Liver (tissue), 9 donors: ENCODE data around the gene CCDC85A. TPM values are rescaled to one million over a fixed set of nuclear protein-coding genes. Genes with fewer than 3 reads are reported as not detected.

ENCODE experiments used
- DNase-seq: peaks from one replicate; pipeline ENCODE4 v3.0.0-alpha.2; 2017; ENCODE audit warnings: low spot score
- H3K27ac ChIP-seq, 2 donors: one replicate each; pipeline ENCODE4 v1.7.0; 2013; ENCODE audit warnings: inconsistent platforms in 2 of 2, low read length in 2 of 2, control low read depth in 1 of 2, low read depth in 1 of 2, mild to moderate bottlenecking in 1 of 2
- H3K27me3 ChIP-seq, 4 donors: one replicate each; pipeline versions ENCODE4 v1.6.1 to v1.7.0; 2013; ENCODE audit warnings: low read length in 3 of 4, inconsistent platforms in 1 of 4, mild to moderate bottlenecking in 1 of 4, moderate library complexity in 1 of 4; ENCODE audit not compliant: control insufficient read depth in 4 of 4, insufficient read depth in 4 of 4
- H3K36me3 ChIP-seq, 4 donors: one replicate each; pipeline versions ENCODE4 v1.6.1 to v1.7.0; 2013; ENCODE audit warnings: low read length in 3 of 4, mild to moderate bottlenecking in 3 of 4, low read depth in 1 of 4, moderate library complexity in 1 of 4; ENCODE audit not compliant: control insufficient read depth in 4 of 4, insufficient read depth in 3 of 4
- H3K4me1 ChIP-seq, 4 donors: one replicate each; pipeline versions ENCODE4 v1.6.1 to v1.7.0; 2013; ENCODE audit warnings: low read length in 3 of 4, mild to moderate bottlenecking in 3 of 4, moderate library complexity in 1 of 4; ENCODE audit not compliant: control insufficient read depth in 4 of 4, insufficient read depth in 4 of 4
- H3K4me3 ChIP-seq, 3 donors: one replicate each; pipeline versions ENCODE4 v1.6.1 to v1.7.0; 2013; ENCODE audit warnings: low read length in 3 of 3, control low read depth in 1 of 3, low read depth in 1 of 3, mild to moderate bottlenecking in 1 of 3
- H3K9ac ChIP-seq, 2 donors: one replicate each; pipeline ENCODE4 v1.7.0; 2013; ENCODE audit warnings: low read length in 2 of 2, mild to moderate bottlenecking in 2 of 2, moderate library complexity in 2 of 2, control low read depth in 1 of 2, low read depth in 1 of 2
- H3K9me3 ChIP-seq, 4 donors: one replicate each; pipeline versions ENCODE4 v1.6.1 to v1.7.0; 2013; ENCODE audit warnings: low read length in 3 of 4; ENCODE audit not compliant: control insufficient read depth in 4 of 4
- EGR1 ChIP-seq, 2 donors: IDR thresholded peaks; 2 replicates each; pipeline ENCODE4 v1.6.1; 2016 to 2018; ENCODE audit warnings: antibody characterized with exemption in 2 of 2, low read depth in 2 of 2
- FOXA1 ChIP-seq: IDR thresholded peaks from 2 replicates; pipeline ENCODE4 v1.6.1; 2016; ENCODE audit warnings: antibody characterized with exemption
- GABPA ChIP-seq, 2 donors: IDR thresholded peaks in 1 of 2; conservative IDR thresholded peaks in 1 of 2; 2 replicates each; pipeline ENCODE4 v1.6.1; 2016; ENCODE audit warnings: antibody characterized with exemption in 2 of 2, mild to moderate bottlenecking in 1 of 2, moderate library complexity in 1 of 2
- HNF4A ChIP-seq, 2 donors: conservative IDR thresholded peaks; 2 replicates each; pipeline ENCODE4 v1.6.1; 2016; ENCODE audit warnings: antibody characterized with exemption in 2 of 2, mild to moderate bottlenecking in 2 of 2
- JUND ChIP-seq, 2 donors: IDR thresholded peaks; 2 replicates each; pipeline ENCODE4 v1.6.1; 2016; ENCODE audit warnings: antibody characterized with exemption in 2 of 2
- RAD21 ChIP-seq, 2 donors: IDR thresholded peaks; 2 replicates each; pipeline ENCODE4 v1.6.1; 2016; ENCODE audit warnings: antibody characterized with exemption in 2 of 2, mild to moderate bottlenecking in 2 of 2
- RXRA ChIP-seq, 2 donors: IDR thresholded peaks; 2 replicates each; pipeline ENCODE4 v1.6.1; 2017 to 2018; ENCODE audit warnings: antibody characterized with exemption in 2 of 2, mild to moderate bottlenecking in 1 of 2
- SP1 ChIP-seq: IDR thresholded peaks from 2 replicates; pipeline ENCODE4 v1.6.1; 2018; ENCODE audit warnings: antibody characterized with exemption, mild to moderate bottlenecking
- TAF1 ChIP-seq: conservative IDR thresholded peaks from 2 replicates; pipeline ENCODE4 v1.6.1; 2016; ENCODE audit warnings: antibody characterized with exemption, mild to moderate bottlenecking
- YY1 ChIP-seq: IDR thresholded peaks from 2 replicates; pipeline ENCODE4 v1.6.1; 2016; ENCODE audit warnings: antibody characterized with exemption, mild to moderate bottlenecking
- WGBS: extraction: QIAGEN DNeasy Blood & Tissue Kit; methylation state at CpG from one replicate; pipeline ENCODE4 v1.1.7; 2013; 5-methylcytosine and 5-hydroxymethylcytosine counted together
- polyA plus RNA-seq, 2 donors: library from polyadenylated mRNA; stranded (reverse) in 1 of 2; unstranded in 1 of 2; fragments of 200-250 nt in 1 of 2; fragments of >200 nt in 1 of 2; fragmentation: Nextera tagmentation in 1 of 2; extraction: Ambion mirVana in 1 of 2; gene quantifications; one replicate each; pipeline versions ENCODE4 v1.2.1 to v1.2.3, GENCODE V29; 2013 to 2015
- total RNA-seq, 2 donors: library from RNA; depleted of rRNA; stranded (reverse); fragments of >200 nt; gene quantifications; one replicate each; pipeline ENCODE4 v1.2.3, GENCODE V29; 2014
- TF ChIP-seq, protein P1 (sequence below): IDR thresholded peaks from 2 replicates; pipeline ENCODE4 v1.6.1; 2016; ENCODE audit warnings: antibody characterized with exemption
- TF ChIP-seq, protein P2 (sequence below): IDR thresholded peaks from 2 replicates; pipeline ENCODE4 v1.6.1; 2016; ENCODE audit warnings: antibody characterized with exemption
- TF ChIP-seq, protein P3 (sequence below): IDR thresholded peaks from 2 replicates; pipeline ENCODE4 v1.6.1; 2016; ENCODE audit warnings: antibody characterized with exemption
- TF ChIP-seq, protein P4 (sequence below): IDR thresholded peaks from 2 replicates; pipeline ENCODE4 v1.6.1; 2016; ENCODE audit warnings: antibody characterized with exemption, mild to moderate bottlenecking
- donor health status: healthy.
- donor health status: healthy.
- donor health status: healthy.
- donor health status: healthy.
- donor health status: healthy.

The CCDC85A gene
- total and polyA plus RNA-seq, 4 donors: 0.05 to 0.17 (median 0.10) TPM

DNA sequence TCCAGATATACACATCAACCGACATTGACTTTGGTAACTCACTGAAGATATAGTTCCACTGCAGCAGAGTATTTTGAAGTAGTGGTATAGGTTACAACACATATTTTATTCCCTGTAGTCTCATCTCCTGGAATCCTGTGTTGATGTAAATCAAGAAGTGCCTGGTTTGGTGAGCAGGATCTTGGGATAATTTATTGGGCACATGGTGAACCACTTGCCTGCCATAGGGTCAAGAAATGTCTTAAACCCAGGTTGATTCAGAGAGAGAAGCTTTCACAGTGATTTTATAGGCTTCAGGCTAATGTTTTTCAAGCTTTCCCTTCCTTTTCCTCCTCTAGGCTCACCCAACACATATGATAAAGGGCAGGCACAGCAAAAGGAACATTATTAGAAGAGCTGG, 24.6 kb downstream of the CCDC85A start:
- H3K27ac ChIP-seq: no peak overlapping the region
- H3K36me3 ChIP-seq: no peaks in the 10 kb centered on the region
- no peaks in the 10 kb centered on the region for H3K9me3 ChIP-seq
- no peak for TF ChIP-seq TAF1
- TF ChIP-seq, protein P1, sequence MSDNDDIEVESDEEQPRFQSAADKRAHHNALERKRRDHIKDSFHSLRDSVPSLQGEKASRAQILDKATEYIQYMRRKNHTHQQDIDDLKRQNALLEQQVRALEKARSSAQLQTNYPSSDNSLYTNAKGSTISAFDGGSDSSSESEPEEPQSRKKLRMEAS: no peak
- no peak for TF ChIP-seq GABPA (IDR thresholded peaks at IDR 0.05 in 1 of 2, conservative IDR thresholded peaks at IDR 0.05 in 1 of 2)
- TF ChIP-seq, protein P2, sequence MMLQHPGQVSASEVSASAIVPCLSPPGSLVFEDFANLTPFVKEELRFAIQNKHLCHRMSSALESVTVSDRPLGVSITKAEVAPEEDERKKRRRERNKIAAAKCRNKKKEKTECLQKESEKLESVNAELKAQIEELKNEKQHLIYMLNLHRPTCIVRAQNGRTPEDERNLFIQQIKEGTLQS: no peak
- no peak for TF ChIP-seq SP1
- TF ChIP-seq JUND (IDR thresholded peaks at IDR 0.05): no peak
- no peak for TF ChIP-seq FOXA1
- TF ChIP-seq YY1: no peak
- TF ChIP-seq, protein P3, sequence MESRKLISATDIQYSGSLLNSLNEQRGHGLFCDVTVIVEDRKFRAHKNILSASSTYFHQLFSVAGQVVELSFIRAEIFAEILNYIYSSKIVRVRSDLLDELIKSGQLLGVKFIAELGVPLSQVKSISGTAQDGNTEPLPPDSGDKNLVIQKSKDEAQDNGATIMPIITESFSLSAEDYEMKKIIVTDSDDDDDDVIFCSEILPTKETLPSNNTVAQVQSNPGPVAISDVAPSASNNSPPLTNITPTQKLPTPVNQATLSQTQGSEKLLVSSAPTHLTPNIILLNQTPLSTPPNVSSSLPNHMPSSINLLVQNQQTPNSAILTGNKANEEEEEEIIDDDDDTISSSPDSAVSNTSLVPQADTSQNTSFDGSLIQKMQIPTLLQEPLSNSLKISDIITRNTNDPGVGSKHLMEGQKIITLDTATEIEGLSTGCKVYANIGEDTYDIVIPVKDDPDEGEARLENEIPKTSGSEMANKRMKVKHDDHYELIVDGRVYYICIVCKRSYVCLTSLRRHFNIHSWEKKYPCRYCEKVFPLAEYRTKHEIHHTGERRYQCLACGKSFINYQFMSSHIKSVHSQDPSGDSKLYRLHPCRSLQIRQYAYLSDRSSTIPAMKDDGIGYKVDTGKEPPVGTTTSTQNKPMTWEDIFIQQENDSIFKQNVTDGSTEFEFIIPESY: no peak
- no peak for TF ChIP-seq EGR1 (IDR thresholded peaks at IDR 0.05; ENCODE audit: low read depth in 2 of 2)
- TF ChIP-seq, protein P4, sequence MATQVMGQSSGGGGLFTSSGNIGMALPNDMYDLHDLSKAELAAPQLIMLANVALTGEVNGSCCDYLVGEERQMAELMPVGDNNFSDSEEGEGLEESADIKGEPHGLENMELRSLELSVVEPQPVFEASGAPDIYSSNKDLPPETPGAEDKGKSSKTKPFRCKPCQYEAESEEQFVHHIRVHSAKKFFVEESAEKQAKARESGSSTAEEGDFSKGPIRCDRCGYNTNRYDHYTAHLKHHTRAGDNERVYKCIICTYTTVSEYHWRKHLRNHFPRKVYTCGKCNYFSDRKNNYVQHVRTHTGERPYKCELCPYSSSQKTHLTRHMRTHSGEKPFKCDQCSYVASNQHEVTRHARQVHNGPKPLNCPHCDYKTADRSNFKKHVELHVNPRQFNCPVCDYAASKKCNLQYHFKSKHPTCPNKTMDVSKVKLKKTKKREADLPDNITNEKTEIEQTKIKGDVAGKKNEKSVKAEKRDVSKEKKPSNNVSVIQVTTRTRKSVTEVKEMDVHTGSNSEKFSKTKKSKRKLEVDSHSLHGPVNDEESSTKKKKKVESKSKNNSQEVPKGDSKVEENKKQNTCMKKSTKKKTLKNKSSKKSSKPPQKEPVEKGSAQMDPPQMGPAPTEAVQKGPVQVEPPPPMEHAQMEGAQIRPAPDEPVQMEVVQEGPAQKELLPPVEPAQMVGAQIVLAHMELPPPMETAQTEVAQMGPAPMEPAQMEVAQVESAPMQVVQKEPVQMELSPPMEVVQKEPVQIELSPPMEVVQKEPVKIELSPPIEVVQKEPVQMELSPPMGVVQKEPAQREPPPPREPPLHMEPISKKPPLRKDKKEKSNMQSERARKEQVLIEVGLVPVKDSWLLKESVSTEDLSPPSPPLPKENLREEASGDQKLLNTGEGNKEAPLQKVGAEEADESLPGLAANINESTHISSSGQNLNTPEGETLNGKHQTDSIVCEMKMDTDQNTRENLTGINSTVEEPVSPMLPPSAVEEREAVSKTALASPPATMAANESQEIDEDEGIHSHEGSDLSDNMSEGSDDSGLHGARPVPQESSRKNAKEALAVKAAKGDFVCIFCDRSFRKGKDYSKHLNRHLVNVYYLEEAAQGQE: no peak
- no peak for TF ChIP-seq RAD21 (IDR thresholded peaks at IDR 0.05)
- WGBS: 96% methylated on average over 1 of the region's 1 CpG
- H3K4me3 ChIP-seq: no peak overlapping the region
- no peaks in the 10 kb centered on the region for H3K4me1 ChIP-seq
- no peak for DNase-seq
- H3K9ac ChIP-seq: no peak overlapping the region
- H3K27me3 ChIP-seq: no peaks in the 10 kb centered on the region

DNA sequence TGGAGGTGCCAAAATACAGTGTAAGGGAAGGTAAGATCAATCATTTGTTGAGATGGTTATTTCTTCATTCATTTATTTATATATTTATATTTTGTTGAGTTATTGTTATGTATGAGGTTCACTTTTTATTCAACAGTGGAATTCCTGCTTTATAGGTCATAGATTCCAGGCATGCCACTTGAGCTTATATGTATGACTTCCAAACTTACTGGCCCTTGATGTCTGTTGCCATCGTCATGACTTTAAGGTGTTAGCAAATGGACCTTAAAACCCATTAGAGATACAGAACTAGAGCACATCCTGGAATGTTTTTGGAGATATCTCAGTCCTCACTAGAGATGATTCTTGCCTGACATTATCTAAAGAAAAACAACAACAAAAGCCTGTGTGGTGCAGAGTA, 25.9 kb downstream of the CCDC85A start:
- Histone ChIP-seq H3K9me3 (peaks cover 0 to 3% (median 0%) of the 10 kb centered on the region in 4 donors), H3K4me1 (no peaks in the 10 kb centered on the region), H3K27me3 (no peaks in the 10 kb centered on the region), H3K36me3 (no peaks in the 10 kb centered on the region), H3K4me3 (no peak overlapping the region), H3K27ac (no peak overlapping the region), H3K9ac (no peak overlapping the region)
- TF ChIP-seq JUND (IDR thresholded peaks at IDR 0.05) (no peak), RAD21 (IDR thresholded peaks at IDR 0.05) (no peak), EGR1 (IDR thresholded peaks at IDR 0.05; ENCODE audit: low read depth in 2 of 2) (no peak), HNF4A (conservative IDR thresholded peaks at IDR 0.05) (no peak), FOXA1 (no peak), YY1 (no peak), RXRA (IDR thresholded peaks at IDR 0.05) (no peak)
- TF ChIP-seq, protein P1: no peak
- WGBS: 83% methylated on average over 1 of the region's 1 CpG
- DNase-seq: no peak
